NCI-H146 treated with DMSO at 0.1 percent for 48 hours (cell line): ENCODE results near the gene INTS3.
A peak's percentile ranks its signal among the peaks of the same experiment; 100 is the strongest.

ENCODE experiments used
- DNase-seq: peaks from one replicate; lab custom pipeline; 2025; ENCODE audit not compliant: unreplicated experiment; lab: John Stamatoyannopoulos, UW

Gene INTS3

DNA sequence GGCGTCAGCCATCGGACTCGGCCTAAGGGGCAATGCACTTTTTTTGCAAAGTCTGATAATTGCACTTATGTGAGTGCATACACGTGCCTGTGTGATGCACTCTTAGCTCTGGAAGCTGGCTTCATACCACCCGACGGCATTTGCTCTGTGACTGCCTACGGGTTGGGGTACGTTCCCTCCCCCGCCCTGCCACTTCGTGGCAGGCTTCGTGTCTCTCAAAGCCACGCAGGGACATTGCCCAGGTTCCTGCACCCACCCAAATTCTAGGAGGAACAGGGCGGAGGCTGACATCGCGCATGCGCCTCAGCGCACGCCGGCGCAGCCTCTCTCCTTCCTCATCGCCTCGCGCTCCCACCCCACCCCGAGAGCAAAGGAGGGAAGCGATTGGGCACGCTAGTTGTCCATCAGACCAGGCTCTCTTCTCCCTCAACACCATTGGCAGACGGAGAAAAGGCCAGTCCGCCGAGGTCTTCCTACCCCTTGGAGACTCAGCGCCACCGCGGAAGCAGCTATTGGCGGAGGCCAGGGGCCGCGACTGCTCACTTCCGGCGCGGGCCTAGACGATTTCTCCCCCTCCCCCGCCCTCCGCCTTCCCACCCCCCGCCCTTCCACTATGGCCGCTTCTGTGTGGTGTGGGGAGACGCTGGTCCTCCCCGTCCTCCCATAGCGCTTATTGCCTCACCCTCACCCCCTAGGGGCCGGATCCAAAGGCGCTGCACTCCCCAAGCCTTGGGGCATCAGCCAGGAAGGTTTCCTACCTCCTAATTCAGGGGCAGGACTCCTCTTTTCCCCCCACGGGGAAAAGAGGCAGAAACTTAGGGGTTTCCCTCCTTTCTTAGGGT, at the start of gene INTS3:
Gene INTS3, plus strand, starts transcription at position 588 of the 842 bp plus-strand sequence. CDS start 585 bp downstream, outside the sequence.
- peak; percentile 99 for DNase-seq

GRCh38 chr1:153678519-153679336, 49.1 kb upstream of the INTS3 start, which contains the start of gene NPR1:
NPR1 (plus strand) TSS chr1:153678688; CDS start chr1:153679109, 421 bp downstream.
- DNase-seq, result no peak

- no peak for DNase-seq
These were observed 48.3 kb upstream of the INTS3 start for GRCh38 chr1:153679337-153680119.

DNA sequence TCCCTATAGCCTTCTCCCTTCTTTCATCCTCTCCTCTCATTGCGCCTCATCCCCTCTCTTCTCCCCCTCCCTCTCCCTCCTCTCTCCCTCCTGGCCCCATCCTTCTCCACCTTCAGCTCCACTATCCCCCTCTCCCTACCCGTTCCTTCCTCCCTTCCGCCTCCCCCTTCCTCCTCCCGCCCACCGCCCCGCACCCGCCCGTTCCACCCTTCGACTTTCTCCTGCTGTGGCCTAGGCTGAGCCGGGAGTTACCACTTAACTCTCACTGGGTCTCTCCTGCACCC, 47.8 kb upstream of the INTS3 start:
- DNase-seq, result no peak

- no peak for DNase-seq
These were observed 45.1 kb upstream of the INTS3 start for GRCh38 chr1:153682730-153683129.

DNA sequence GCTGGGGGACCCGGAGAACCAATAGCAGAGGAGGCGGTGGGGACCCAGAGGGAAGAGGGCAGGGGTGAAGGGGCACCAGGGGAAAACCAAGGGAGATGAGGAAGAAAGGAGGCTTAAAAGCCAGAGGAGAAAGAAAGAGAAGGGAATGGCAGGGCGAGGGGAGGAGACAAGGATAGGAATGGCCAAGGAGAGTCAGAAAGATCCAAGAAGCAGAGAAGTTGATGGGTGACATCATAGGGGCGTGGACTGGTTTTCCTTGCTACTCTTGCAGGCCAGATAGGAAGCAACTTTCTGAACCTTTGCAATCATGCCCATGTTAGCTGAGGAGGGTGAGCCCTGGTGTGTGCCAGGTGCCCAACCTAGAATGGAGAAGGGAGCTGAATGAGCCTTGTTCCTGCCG, 44.0 kb upstream of the INTS3 start:
- DNase-seq, result no peak

GRCh38 chr1:153684892-153685291, 43.0 kb upstream of the INTS3 start:
- DNase-seq, result no peak

- no peak for DNase-seq
These were observed 42.1 kb upstream of the INTS3 start for GRCh38 chr1:153685544-153686340.

GRCh38 chr1:153687346-153688125, 40.3 kb upstream of the INTS3 start:
- no peak for DNase-seq

GRCh38 chr1:153688276-153688675, 39.6 kb upstream of the INTS3 start:
- DNase-seq, result no peak

GRCh38 chr1:153688736-153689328, 39.0 kb upstream of the INTS3 start:
- no peak for DNase-seq

GRCh38 chr1:153693466-153693865, 34.4 kb upstream of the INTS3 start:
- no peak for DNase-seq

GRCh38 chr1:153696741-153697140, 31.1 kb upstream of the INTS3 start:
- no peak for DNase-seq

DNA sequence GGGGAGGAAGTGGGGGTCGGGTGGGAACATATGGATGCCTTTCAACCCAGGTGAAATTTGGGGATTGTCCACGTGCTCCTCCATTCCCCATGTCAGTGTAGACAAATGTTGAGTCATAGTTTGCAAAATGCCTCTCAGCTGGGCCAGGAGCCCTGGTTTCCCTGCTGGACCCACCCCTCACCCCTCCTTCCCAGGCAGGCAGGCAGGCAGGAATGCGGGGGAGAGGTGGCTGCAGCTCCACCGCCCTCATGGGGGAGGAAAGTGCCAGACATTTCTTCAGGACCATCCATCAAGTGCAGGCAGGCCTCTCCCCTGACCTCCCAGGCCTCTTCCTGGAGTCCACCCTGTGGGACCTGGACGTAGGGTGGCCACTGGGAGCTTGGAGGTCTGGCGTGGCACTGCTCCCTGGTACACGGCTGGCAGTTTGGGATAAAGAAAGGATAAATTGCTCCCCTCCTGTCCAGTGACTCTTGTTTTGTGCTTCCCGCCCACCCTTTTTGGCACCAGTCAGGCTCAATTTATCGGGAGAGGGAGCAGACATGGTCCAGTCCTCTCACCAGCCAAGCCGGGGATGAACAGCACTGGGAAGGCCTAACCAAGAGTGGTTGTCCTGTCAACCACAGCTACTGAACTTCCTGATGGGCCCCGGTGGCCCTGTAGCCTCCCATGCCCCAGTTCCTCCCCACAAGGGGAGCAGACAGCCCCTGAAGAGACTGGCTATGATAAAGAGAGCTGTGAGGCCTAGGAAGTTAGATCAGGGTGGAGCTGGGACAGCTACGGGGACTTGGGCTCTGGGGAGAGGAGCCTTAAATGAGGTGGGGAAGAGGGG, 30.4 kb upstream of the INTS3 start:
- no peak for DNase-seq

- peak; percentile 24 for DNase-seq
These were observed 29.6 kb upstream of the INTS3 start for GRCh38 chr1:153698020-153698922.

GRCh38 chr1:153698923-153699714, 28.7 kb upstream of the INTS3 start:
- no peak for DNase-seq

- DNase-seq, result no peak
These were observed 28.1 kb upstream of the INTS3 start for GRCh38 chr1:153699768-153700167.
